Measurements from ENCODE around the gene RASGEF1C.

The RASGEF1C gene

GRCh38 chr5:180088561-180088960 lies 120.5 kb downstream of the RASGEF1C start:
- H3K79me2 ChIP-seq (ENCODE audit: insufficient read depth, low read length), result no peaks in the 10 kb centered on the region
- H3K4me3 ChIP-seq (ENCODE audit: low read length, poor library complexity, severe bottlenecking), result no peak overlapping the region
- no peak overlapping the region for H3K4me2 ChIP-seq (ENCODE audit: low read depth, low read length, poor library complexity, severe bottlenecking)
- H3K9ac ChIP-seq (ENCODE audit: low read depth, low read length, poor library complexity, severe bottlenecking), result no peak overlapping the region
- H3K36me3 ChIP-seq (ENCODE audit: insufficient read depth, low read length), result no peaks in the 10 kb centered on the region
- no peaks in the 10 kb centered on the region for H3K9me2 ChIP-seq (replicated peaks; ENCODE audit: low read depth, low read length)
- TF ChIP-seq EZH2phosphoT487 (IDR thresholded peaks at IDR 0.05; ENCODE audit: borderline replicate concordance), result no peak
- TF ChIP-seq, protein P1, sequence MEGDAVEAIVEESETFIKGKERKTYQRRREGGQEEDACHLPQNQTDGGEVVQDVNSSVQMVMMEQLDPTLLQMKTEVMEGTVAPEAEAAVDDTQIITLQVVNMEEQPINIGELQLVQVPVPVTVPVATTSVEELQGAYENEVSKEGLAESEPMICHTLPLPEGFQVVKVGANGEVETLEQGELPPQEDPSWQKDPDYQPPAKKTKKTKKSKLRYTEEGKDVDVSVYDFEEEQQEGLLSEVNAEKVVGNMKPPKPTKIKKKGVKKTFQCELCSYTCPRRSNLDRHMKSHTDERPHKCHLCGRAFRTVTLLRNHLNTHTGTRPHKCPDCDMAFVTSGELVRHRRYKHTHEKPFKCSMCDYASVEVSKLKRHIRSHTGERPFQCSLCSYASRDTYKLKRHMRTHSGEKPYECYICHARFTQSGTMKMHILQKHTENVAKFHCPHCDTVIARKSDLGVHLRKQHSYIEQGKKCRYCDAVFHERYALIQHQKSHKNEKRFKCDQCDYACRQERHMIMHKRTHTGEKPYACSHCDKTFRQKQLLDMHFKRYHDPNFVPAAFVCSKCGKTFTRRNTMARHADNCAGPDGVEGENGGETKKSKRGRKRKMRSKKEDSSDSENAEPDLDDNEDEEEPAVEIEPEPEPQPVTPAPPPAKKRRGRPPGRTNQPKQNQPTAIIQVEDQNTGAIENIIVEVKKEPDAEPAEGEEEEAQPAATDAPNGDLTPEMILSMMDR (conservative IDR thresholded peaks at IDR 0.05; ENCODE audit: low read length), result no peak
- H3K9me3 ChIP-seq (ENCODE audit: insufficient read depth, low read depth, low read length), result no peaks in the 10 kb centered on the region
- H4K20me1 ChIP-seq (ENCODE audit: insufficient read depth, low read length, poor library complexity, severe bottlenecking), result no peaks in the 10 kb centered on the region
- H3K27me3 ChIP-seq (ENCODE audit: insufficient read depth, low read length, poor library complexity, severe bottlenecking), result no peaks in the 10 kb centered on the region
- H3F3A ChIP-seq (ENCODE audit: low read depth), result no peaks in the 10 kb centered on the region
- peaks cover 8% of the 10 kb centered on the region for H3K4me1 ChIP-seq (ENCODE audit: insufficient read depth, low read length, poor library complexity, severe bottlenecking)
- no peak overlapping the region for H2AFZ ChIP-seq (ENCODE audit: low read length)

- TF ChIP-seq EZH2phosphoT487 (IDR thresholded peaks at IDR 0.05; ENCODE audit: borderline replicate concordance), result no peak
- TF ChIP-seq, protein P1 (conservative IDR thresholded peaks at IDR 0.05; ENCODE audit: low read length), result no peak
These were observed 122.1 kb downstream of the RASGEF1C start for GRCh38 chr5:180086816-180087399.

GRCh38 chr5:180085837-180086236 lies 123.2 kb downstream of the RASGEF1C start:
- Histone ChIP-seq H3K9me3 (ENCODE audit: insufficient read depth, low read depth, low read length) (no peaks in the 10 kb centered on the region), H3K9ac (ENCODE audit: low read depth, low read length, poor library complexity, severe bottlenecking) (no peak overlapping the region), H4K20me1 (ENCODE audit: insufficient read depth, low read length, poor library complexity, severe bottlenecking) (no peaks in the 10 kb centered on the region), H3K9me2 (replicated peaks; ENCODE audit: low read depth, low read length) (no peaks in the 10 kb centered on the region), H2AFZ (ENCODE audit: low read length) (peak overlapping the region; percentile 70; the same call in 1 of the 2 replicates), H3K36me3 (ENCODE audit: insufficient read depth, low read length) (no peaks in the 10 kb centered on the region), H3K4me2 (ENCODE audit: low read depth, low read length, poor library complexity, severe bottlenecking) (peak overlapping the region; percentile 43), H3F3A (ENCODE audit: low read depth) (no peaks in the 10 kb centered on the region), H3K4me1 (ENCODE audit: insufficient read depth, low read length, poor library complexity, severe bottlenecking) (peaks cover 4% of the 10 kb centered on the region), H3K79me2 (ENCODE audit: insufficient read depth, low read length) (no peaks in the 10 kb centered on the region), H3K27me3 (ENCODE audit: insufficient read depth, low read length, poor library complexity, severe bottlenecking) (no peaks in the 10 kb centered on the region), H3K4me3 (ENCODE audit: low read length, poor library complexity, severe bottlenecking) (no peak overlapping the region)
- TF ChIP-seq EZH2phosphoT487 (IDR thresholded peaks at IDR 0.05; ENCODE audit: borderline replicate concordance), result no peak
- TF ChIP-seq, protein P1 (conservative IDR thresholded peaks at IDR 0.05; ENCODE audit: low read length), result no peak

More at GRCh38 chr5:180086816-180087399, 122.1 kb downstream of the RASGEF1C start:
- H3K9me2 ChIP-seq (replicated peaks; ENCODE audit: low read depth, low read length), result no peaks in the 10 kb centered on the region
- no peaks in the 10 kb centered on the region for H3K27me3 ChIP-seq (ENCODE audit: insufficient read depth, low read length, poor library complexity, severe bottlenecking)
- no peaks in the 10 kb centered on the region for H4K20me1 ChIP-seq (ENCODE audit: insufficient read depth, low read length, poor library complexity, severe bottlenecking)
- no peak overlapping the region for H3K4me2 ChIP-seq (ENCODE audit: low read depth, low read length, poor library complexity, severe bottlenecking)
- H2AFZ ChIP-seq (ENCODE audit: low read length), result no peak overlapping the region
- no peak overlapping the region for H3K9ac ChIP-seq (ENCODE audit: low read depth, low read length, poor library complexity, severe bottlenecking)
- H3K36me3 ChIP-seq (ENCODE audit: insufficient read depth, low read length), result no peaks in the 10 kb centered on the region
- H3K4me1 ChIP-seq (ENCODE audit: insufficient read depth, low read length, poor library complexity, severe bottlenecking), result peaks cover 8% of the 10 kb centered on the region
- no peaks in the 10 kb centered on the region for H3F3A ChIP-seq (ENCODE audit: low read depth)
- H3K9me3 ChIP-seq (ENCODE audit: insufficient read depth, low read depth, low read length), result no peaks in the 10 kb centered on the region
- H3K4me3 ChIP-seq (ENCODE audit: low read length, poor library complexity, severe bottlenecking), result no peak overlapping the region
- H3K79me2 ChIP-seq (ENCODE audit: insufficient read depth, low read length), result no peaks in the 10 kb centered on the region
